GM23338 (cell line): ENCODE data around the gene SLC16A5. TPM values are rescaled to one million over a fixed set of nuclear protein-coding genes. Genes with fewer than 3 reads are reported as not detected.

Experiments
- ATAC-seq: fragments of 200-7000 bp; cut with Tn5 transposase; 3 replicates; pipeline ENCODE4 v1.9.1; 2020
- DNase-seq: peaks from one replicate; pipeline ENCODE4 v3.0.0-alpha.2; 2015; ENCODE audit warnings: low spot score
- H2AFZ ChIP-seq: fragments of 200-600 bp; sonication (generic); 2 replicates; pipeline ENCODE4 v1.8.0; 2016; ENCODE audit warnings: antibody characterized with exemption, mild to moderate bottlenecking, moderate library complexity
- H3F3A ChIP-seq: fragments of 200-600 bp; sonication (generic); replicated peaks from 2 replicates; pipeline ENCODE4 v1.8.0; 2017; ENCODE audit warnings: antibody characterized with exemption, mixed run types, low read depth
- H3K27ac ChIP-seq: fragments of 200-600 bp; sonication (generic); 2 replicates; pipeline ENCODE4 v1.6.1; 2016; ENCODE audit warnings: low read depth
- H3K27me3 ChIP-seq: fragments of 200-600 bp; sonication (generic); 2 replicates; pipeline ENCODE4 v1.8.0; 2016; ENCODE audit warnings: mild to moderate bottlenecking, mixed run types, moderate library complexity; ENCODE audit not compliant: insufficient read depth
- H3K36me3 ChIP-seq: fragments of 200-600 bp; sonication (generic); 2 replicates; pipeline ENCODE4 v1.8.0; 2016; ENCODE audit warnings: mild to moderate bottlenecking; ENCODE audit not compliant: insufficient read depth
- H3K4me1 ChIP-seq: fragments of 200-600 bp; sonication (generic); 2 replicates; pipeline ENCODE4 v1.8.0; 2016; ENCODE audit warnings: mild to moderate bottlenecking, moderate library complexity; ENCODE audit not compliant: insufficient read depth
- H3K4me2 ChIP-seq: fragments of 200-600 bp; sonication (generic); 2 replicates; pipeline ENCODE4 v1.7.1; 2017; ENCODE audit warnings: mixed run types
- H3K4me3 ChIP-seq: fragments of 200-600 bp; sonication (generic); 2 replicates; pipeline ENCODE4 v1.6.1; 2016; ENCODE audit warnings: mixed run types
- H3K79me2 ChIP-seq: fragments of 200-600 bp; sonication (generic); replicated peaks from 2 replicates; pipeline ENCODE4 v1.8.0; 2017; ENCODE audit warnings: mild to moderate bottlenecking; ENCODE audit not compliant: insufficient read depth
- H3K9me2 ChIP-seq: fragments of 200-600 bp; sonication (generic); 2 replicates; pipeline ENCODE4 v1.8.0; 2017; ENCODE audit not compliant: insufficient read depth
- H4K20me1 ChIP-seq: fragments of 200-600 bp; sonication (generic); replicated peaks from 2 replicates; pipeline ENCODE4 v1.8.0; 2017; ENCODE audit warnings: mild to moderate bottlenecking; ENCODE audit not compliant: insufficient read depth
- H3K27ac Mint-ChIP-seq: 2 replicates; pipeline ENCODE4 v1.8.0; 2020; ENCODE audit warnings: inconsistent platforms, mild to moderate bottlenecking, moderate library complexity, mixed read lengths
- H3K27me3 Mint-ChIP-seq: 3 replicates; pipeline ENCODE4 v1.8.0; 2022; ENCODE audit warnings: low read depth, mild to moderate bottlenecking, moderate library complexity, mixed read lengths, inconsistent platforms; ENCODE audit not compliant: insufficient read depth, poor library complexity
- H3K36me3 Mint-ChIP-seq: 3 replicates; pipeline ENCODE4 v1.8.0; 2021; ENCODE audit warnings: low read depth, mild to moderate bottlenecking, inconsistent platforms, moderate library complexity, mixed read lengths
- H3K4me1 Mint-ChIP-seq: 3 replicates; pipeline ENCODE4 v1.8.0; 2020; ENCODE audit warnings: mild to moderate bottlenecking, inconsistent platforms, mixed read lengths
- H3K4me3 Mint-ChIP-seq: 3 replicates; pipeline ENCODE4 v1.8.0; 2021; ENCODE audit warnings: moderate library complexity, mild to moderate bottlenecking, inconsistent platforms, mixed read lengths
- H3K9me3 Mint-ChIP-seq: 3 replicates; pipeline ENCODE4 v1.8.0; 2020; ENCODE audit warnings: moderate library complexity, mild to moderate bottlenecking, inconsistent platforms, mixed read lengths
- CREB1 ChIP-seq: fragments of 250-450 bp; sonication (Bioruptor Pico); IDR thresholded peaks from 2 replicates; pipeline ENCODE4 v1.5.0; 2020; ENCODE audit warnings: low read depth, mild to moderate bottlenecking, moderate library complexity
- EZH2 ChIP-seq: fragments of 200-600 bp; sonication (generic); IDR thresholded peaks from one replicate; pipeline ENCODE4 v1.8.0; 2017; ENCODE audit warnings: antibody characterized with exemption, mild to moderate bottlenecking, low read depth; ENCODE audit not compliant: unreplicated experiment
- NANOG ChIP-seq: IDR thresholded peaks from 2 replicates; pipeline ENCODE4 v1.6.1; 2016; ENCODE audit warnings: antibody characterized with exemption, borderline replicate concordance
- POLR2AphosphoS5 ChIP-seq: IDR thresholded peaks from 2 replicates; pipeline ENCODE4 v1.6.1; 2016; ENCODE audit warnings: antibody characterized with exemption, low read depth
- ZNF114 ChIP-seq: fragments of 250-450 bp; sonication (Bioruptor Pico); IDR thresholded peaks from 2 replicates; pipeline ENCODE4 v1.5.0; 2020; ENCODE audit warnings: mild to moderate bottlenecking, moderate library complexity
- polyA plus RNA-seq: library from polyadenylated mRNA; unstranded; fragments of >200 nt; fragmentation: Nextera tagmentation; extraction: Ambion mirVana; gene quantifications from 2 replicates; pipeline ENCODE4 v1.2.1, GENCODE V29; 2016
- small RNA-seq: library from RNA; depleted of rRNA; stranded (forward); fragments of <200 nt; gene quantifications from one replicate; pipeline ENCODE3, GENCODE V24; 2014; ENCODE audit warnings: low replicate concordance
- total RNA-seq: library from RNA; depleted of rRNA; stranded (reverse); fragments of >200 nt; shearing (Covaris generic); gene quantifications from 2 replicates; pipeline ENCODE4 v1.2.3, GENCODE V29; 2014; rRNA removed

Gene SLC16A5
- total and polyA plus RNA-seq, 2 experiments from 2014 or later = 7.3 to 40.0 TPM

GRCh38 chr17:75154195-75155106 lies 66.7 kb downstream of the SLC16A5 start, which contains the start of gene JPT1:
JPT1 (minus strand) TSS chr17:75154512; CDS start chr17:75154397, 115 bp downstream.
- ATAC-seq (peak; percentile 91), DNase-seq (peak; percentile 100)
- Histone ChIP-seq H3K27ac (peak within 1 kb of the TSS; percentile 83; the same call in 1 of the 2 replicates), H3K4me1 (peaks cover 27% of the 10 kb centered on the region), H2AFZ (no peak within 1 kb of the TSS), H3K79me2 (peaks cover 48% of the 10 kb centered on the region), H3K4me2 (peak within 1 kb of the TSS; percentile 79), H3K36me3 (no peaks in the 10 kb centered on the region; the same call in 1 of the 2 replicates), H3K9me2 (no peaks in the 10 kb centered on the region), H3K27me3 (no peaks in the 10 kb centered on the region), H3F3A (peaks cover 23% of the 10 kb centered on the region), H4K20me1 (peaks cover 30% of the 10 kb centered on the region), H3K4me3 (peak within 1 kb of the TSS; percentile 63)
- Mint-ChIP-seq H3K9me3 (peaks cover 2% of the 10 kb centered on the region; the same call in 1 of the 3 replicates), H3K4me1 (peaks cover 31% of the 10 kb centered on the region), H3K36me3 (peaks cover 29% of the 10 kb centered on the region), H3K27ac (peak within 1 kb of the TSS; percentile 87), H3K27me3 (peaks cover 17% of the 10 kb centered on the region), H3K4me3 (peak within 1 kb of the TSS; percentile 93)
- peak; percentile 100 for TF ChIP-seq ZNF114 (CRISPR knock-in tag)
- peak; percentile 47 for TF ChIP-seq CREB1 (CRISPR knock-in tag)
- peak; percentile 99 for TF ChIP-seq POLR2AphosphoS5
- no peak for TF ChIP-seq NANOG

GRCh38 chr17:75155191-75155601 lies 67.4 kb downstream of the SLC16A5 start:
- peak; percentile 76 for DNase-seq
- TF ChIP-seq EZH2 (no peak), CREB1 (CRISPR knock-in tag) (0 out of 2 replicates have a peak, but pooled peaks have one; percentile 17)
- peak overlapping the region; percentile 83; the same call in 1 of the 2 replicates for H3K27ac ChIP-seq

More at GRCh38 chr17:75155191-75155601, 67.4 kb downstream of the SLC16A5 start:
- peak overlapping the region; percentile 58 for H3K27ac Mint-ChIP-seq
- peaks cover 25% of the 10 kb centered on the region for H3K36me3 Mint-ChIP-seq
- peak overlapping the region; percentile 87 for H3K4me3 Mint-ChIP-seq
- Histone ChIP-seq H3F3A (peaks cover 23% of the 10 kb centered on the region), H3K27me3 (no peaks in the 10 kb centered on the region), H4K20me1 (peaks cover 23% of the 10 kb centered on the region), H3K9me2 (no peaks in the 10 kb centered on the region), H3K79me2 (peaks cover 40% of the 10 kb centered on the region), H2AFZ (no peak overlapping the region), H3K4me1 (peaks cover 27% of the 10 kb centered on the region), H3K36me3 (no peaks in the 10 kb centered on the region; the same call in 1 of the 2 replicates), H3K4me2 (peak overlapping the region; percentile 68), H3K4me3 (peak overlapping the region; percentile 43)
- peaks cover 15% of the 10 kb centered on the region for H3K27me3 Mint-ChIP-seq
- peaks cover 28% of the 10 kb centered on the region for H3K4me1 Mint-ChIP-seq
- peak; percentile 3 for ATAC-seq
- H3K9me3 Mint-ChIP-seq = peaks cover 2% of the 10 kb centered on the region; the same call in 1 of the 3 replicates

Small RNA genes within 50 kb of the gene (small RNA-seq; reads per million reads assigned to genes)
- gene AC111186.1 (not detected), gene RF00019 (not detected), gene RN7SL573P (not detected)

Other genes with a start within 250 kb of the SLC16A5 start
- gene GRIN2C, start 228.1 kb upstream of the SLC16A5 start, total RNA-seq = 0.10 TPM in 1 of 2 replicates, not detected in the other
- gene GRIN2C, start 228.1 kb upstream of the SLC16A5 start, polyA plus RNA-seq = 0.07 and 0.19 TPM in 2 replicates
- 33.1 and 34.5 TPM in 2 replicates for gene FDXR, start 215.0 kb upstream of the SLC16A5 start, total RNA-seq
- 19.9 and 21.7 TPM in 2 replicates for gene FDXR, start 215.0 kb upstream of the SLC16A5 start, polyA plus RNA-seq
- 0.73 and 1.6 TPM in 2 replicates for gene FADS6, start 194.3 kb upstream of the SLC16A5 start, total RNA-seq
- gene FADS6, start 194.3 kb upstream of the SLC16A5 start, polyA plus RNA-seq = 0.35 and 0.42 TPM in 2 replicates
- gene USH1G, start 164.7 kb upstream of the SLC16A5 start, total RNA-seq = 1.7 and 3.5 TPM in 2 replicates
- 0.28 and 0.34 TPM in 2 replicates for gene USH1G, start 164.7 kb upstream of the SLC16A5 start, polyA plus RNA-seq
- gene OTOP2, start 163.7 kb upstream of the SLC16A5 start, total RNA-seq = not detected in 2 replicates
- not detected in 2 replicates for gene OTOP2, start 163.7 kb upstream of the SLC16A5 start, polyA plus RNA-seq
- not detected in 2 replicates for gene OTOP3, start 152.1 kb upstream of the SLC16A5 start, total RNA-seq
- not detected in 2 replicates for gene OTOP3, start 152.1 kb upstream of the SLC16A5 start, polyA plus RNA-seq
- 6.3 and 8.7 TPM in 2 replicates for gene HID1, start 115.2 kb upstream of the SLC16A5 start, total RNA-seq
- 9.0 and 10.9 TPM in 2 replicates for gene HID1, start 115.2 kb upstream of the SLC16A5 start, polyA plus RNA-seq
- gene CDR2L, start 100.3 kb upstream of the SLC16A5 start, total RNA-seq = 34.4 and 35.8 TPM in 2 replicates
- gene CDR2L, start 100.3 kb upstream of the SLC16A5 start, polyA plus RNA-seq = 17.7 and 18.3 TPM in 2 replicates
- gene MRPL58, start 75.3 kb upstream of the SLC16A5 start, total RNA-seq = 38.0 and 48.5 TPM in 2 replicates
- 66.7 and 68.0 TPM in 2 replicates for gene MRPL58, start 75.3 kb upstream of the SLC16A5 start, polyA plus RNA-seq
- 240 and 244 TPM in 2 replicates for gene ATP5PD, start 41.0 kb upstream of the SLC16A5 start, total RNA-seq
- 1,144 and 1,234 TPM in 2 replicates for gene ATP5PD, start 41.0 kb upstream of the SLC16A5 start, polyA plus RNA-seq
- 24.3 and 30.0 TPM in 2 replicates for gene KCTD2, start 40.7 kb upstream of the SLC16A5 start, total RNA-seq
- 7.4 and 8.1 TPM in 2 replicates for gene KCTD2, start 40.7 kb upstream of the SLC16A5 start, polyA plus RNA-seq
- gene ARMC7, start 22.0 kb downstream of the SLC16A5 start, total RNA-seq = 4.5 and 5.6 TPM in 2 replicates
- gene ARMC7, start 22.0 kb downstream of the SLC16A5 start, polyA plus RNA-seq = 6.3 and 8.4 TPM in 2 replicates
- gene NT5C, start 43.8 kb downstream of the SLC16A5 start, total RNA-seq = 91.7 and 122 TPM in 2 replicates
- 120 and 134 TPM in 2 replicates for gene NT5C, start 43.8 kb downstream of the SLC16A5 start, polyA plus RNA-seq
- 249 and 278 TPM in 2 replicates for gene JPT1, start 66.6 kb downstream of the SLC16A5 start, total RNA-seq
- gene JPT1, start 66.6 kb downstream of the SLC16A5 start, polyA plus RNA-seq = 903 and 929 TPM in 2 replicates
- gene SUMO2, start 95.0 kb downstream of the SLC16A5 start, total RNA-seq = 133 and 139 TPM in 2 replicates
- gene SUMO2, start 95.0 kb downstream of the SLC16A5 start, polyA plus RNA-seq = 784 and 890 TPM in 2 replicates
- 57.2 and 59.4 TPM in 2 replicates for gene NUP85, start 117.7 kb downstream of the SLC16A5 start, total RNA-seq
- gene NUP85, start 117.7 kb downstream of the SLC16A5 start, polyA plus RNA-seq = 114 and 116 TPM in 2 replicates
- 29.4 and 54.3 TPM in 2 replicates for gene GGA3, start 173.7 kb downstream of the SLC16A5 start, total RNA-seq
- gene GGA3, start 173.7 kb downstream of the SLC16A5 start, polyA plus RNA-seq = 20.8 and 22.5 TPM in 2 replicates
- 60.6 and 72.8 TPM in 2 replicates for gene MRPS7, start 173.9 kb downstream of the SLC16A5 start, total RNA-seq
- 104 and 114 TPM in 2 replicates for gene MRPS7, start 173.9 kb downstream of the SLC16A5 start, polyA plus RNA-seq
- 15.5 and 15.9 TPM in 2 replicates for gene MIF4GD, start 183.3 kb downstream of the SLC16A5 start, total RNA-seq
- gene MIF4GD, start 183.3 kb downstream of the SLC16A5 start, polyA plus RNA-seq = 9.4 and 11.3 TPM in 2 replicates
- 16.3 and 22.4 TPM in 2 replicates for gene SLC25A19, start 201.5 kb downstream of the SLC16A5 start, total RNA-seq
- gene SLC25A19, start 201.5 kb downstream of the SLC16A5 start, polyA plus RNA-seq = 17.9 and 19.4 TPM in 2 replicates